ENCODE results near the gene GOLGA8B. TPM values are rescaled to one million over a fixed set of nuclear protein-coding genes. Genes with fewer than 3 reads are reported as not detected.
"Not testable (repeated sequence)": the region's sequence is repeated elsewhere in the genome, so short reads cannot be mapped to it uniquely, and the experiment has no call there.

Gene GOLGA8B
- total RNA-seq, 1 donor from 2014 or later = 89.6 TPM

- H3K27me3 Mint-ChIP-seq (ENCODE audit: unreplicated experiment) = peaks cover 4% of the 10 kb centered on the region
- H3K4me1 Mint-ChIP-seq (ENCODE audit: unreplicated experiment) = peaks cover 4% of the 10 kb centered on the region
- H3K36me3 Mint-ChIP-seq (ENCODE audit: low read depth, unreplicated experiment) = peaks cover 4% of the 10 kb centered on the region
- no peak overlapping the region for H3K27ac Mint-ChIP-seq (ENCODE audit: unreplicated experiment)
- no peaks in the 10 kb centered on the region for H3K9me3 Mint-ChIP-seq (ENCODE audit: unreplicated experiment)
- TF ChIP-seq, protein P1, sequence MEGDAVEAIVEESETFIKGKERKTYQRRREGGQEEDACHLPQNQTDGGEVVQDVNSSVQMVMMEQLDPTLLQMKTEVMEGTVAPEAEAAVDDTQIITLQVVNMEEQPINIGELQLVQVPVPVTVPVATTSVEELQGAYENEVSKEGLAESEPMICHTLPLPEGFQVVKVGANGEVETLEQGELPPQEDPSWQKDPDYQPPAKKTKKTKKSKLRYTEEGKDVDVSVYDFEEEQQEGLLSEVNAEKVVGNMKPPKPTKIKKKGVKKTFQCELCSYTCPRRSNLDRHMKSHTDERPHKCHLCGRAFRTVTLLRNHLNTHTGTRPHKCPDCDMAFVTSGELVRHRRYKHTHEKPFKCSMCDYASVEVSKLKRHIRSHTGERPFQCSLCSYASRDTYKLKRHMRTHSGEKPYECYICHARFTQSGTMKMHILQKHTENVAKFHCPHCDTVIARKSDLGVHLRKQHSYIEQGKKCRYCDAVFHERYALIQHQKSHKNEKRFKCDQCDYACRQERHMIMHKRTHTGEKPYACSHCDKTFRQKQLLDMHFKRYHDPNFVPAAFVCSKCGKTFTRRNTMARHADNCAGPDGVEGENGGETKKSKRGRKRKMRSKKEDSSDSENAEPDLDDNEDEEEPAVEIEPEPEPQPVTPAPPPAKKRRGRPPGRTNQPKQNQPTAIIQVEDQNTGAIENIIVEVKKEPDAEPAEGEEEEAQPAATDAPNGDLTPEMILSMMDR (IDR thresholded peaks at IDR 0.05; ENCODE audit: unreplicated experiment) = no peak
- H3K4me3 Mint-ChIP-seq (ENCODE audit: unreplicated experiment) = no peak overlapping the region
- DNase-seq (ENCODE audit: low spot score) = no peak
Measured at GRCh38 chr15:34578283-34578674, 5.2 kb downstream of the GOLGA8B start.

DNA sequence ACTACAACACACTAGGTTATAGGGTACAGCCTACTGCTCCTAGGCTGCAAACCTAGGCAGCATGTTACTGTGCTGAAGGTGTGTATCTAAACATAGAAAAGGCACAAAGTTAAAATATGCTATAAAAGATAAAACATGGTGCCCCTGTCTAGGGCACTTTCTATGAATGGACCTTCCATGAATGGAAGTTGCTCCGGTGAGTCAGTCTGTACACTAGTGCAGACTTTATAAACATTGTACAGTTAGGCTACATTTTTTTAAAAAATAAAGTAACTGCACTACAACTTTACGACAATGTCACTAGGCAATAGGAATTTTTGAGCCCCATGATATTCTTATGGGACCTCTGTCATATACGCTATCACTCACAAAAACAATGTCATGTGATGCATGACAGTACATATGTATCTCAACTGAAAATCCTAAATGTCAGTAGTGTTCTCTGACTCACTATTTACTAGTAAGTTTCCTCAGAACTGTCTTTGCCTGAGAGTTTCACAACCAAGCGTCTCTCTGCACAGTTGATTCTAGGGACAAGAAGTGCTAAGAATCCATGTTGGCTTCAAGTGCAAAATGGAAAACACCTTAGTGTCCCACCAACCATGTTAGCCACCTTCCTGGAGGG, 5.7 kb downstream of the GOLGA8B start:
- H3K4me1 Mint-ChIP-seq (ENCODE audit: unreplicated experiment); DNase-seq (ENCODE audit: low spot score); H3K27ac Mint-ChIP-seq (ENCODE audit: unreplicated experiment); H3K9me3 Mint-ChIP-seq (ENCODE audit: unreplicated experiment); H3K4me3 Mint-ChIP-seq (ENCODE audit: unreplicated experiment); H3K27me3 Mint-ChIP-seq (ENCODE audit: unreplicated experiment); H3K36me3 Mint-ChIP-seq (ENCODE audit: low read depth, unreplicated experiment): not testable (repeated sequence)

GRCh38 chr15:34575035-34575434, 8.4 kb downstream of the GOLGA8B start:
- not testable (repeated sequence) for H3K4me1 Mint-ChIP-seq (ENCODE audit: unreplicated experiment); H3K4me3 Mint-ChIP-seq (ENCODE audit: unreplicated experiment)

GRCh38 chr15:34572921-34573320, 10.5 kb downstream of the GOLGA8B start:
- not testable (repeated sequence) for H3K4me3 Mint-ChIP-seq (ENCODE audit: unreplicated experiment); DNase-seq (ENCODE audit: low spot score); H3K36me3 Mint-ChIP-seq (ENCODE audit: low read depth, unreplicated experiment); H3K4me1 Mint-ChIP-seq (ENCODE audit: unreplicated experiment); H3K27ac Mint-ChIP-seq (ENCODE audit: unreplicated experiment); H3K27me3 Mint-ChIP-seq (ENCODE audit: unreplicated experiment); H3K9me3 Mint-ChIP-seq (ENCODE audit: unreplicated experiment)

More at GRCh38 chr15:34575035-34575434, 8.4 kb downstream of the GOLGA8B start:
- not testable (repeated sequence) for H3K36me3 Mint-ChIP-seq (ENCODE audit: low read depth, unreplicated experiment); H3K27me3 Mint-ChIP-seq (ENCODE audit: unreplicated experiment); DNase-seq (ENCODE audit: low spot score); H3K27ac Mint-ChIP-seq (ENCODE audit: unreplicated experiment); H3K9me3 Mint-ChIP-seq (ENCODE audit: unreplicated experiment)

- not testable (repeated sequence) for H3K9me3 Mint-ChIP-seq (ENCODE audit: unreplicated experiment); H3K4me1 Mint-ChIP-seq (ENCODE audit: unreplicated experiment)
Measured at GRCh38 chr15:34572019-34572641, 11.3 kb downstream of the GOLGA8B start.

DNA sequence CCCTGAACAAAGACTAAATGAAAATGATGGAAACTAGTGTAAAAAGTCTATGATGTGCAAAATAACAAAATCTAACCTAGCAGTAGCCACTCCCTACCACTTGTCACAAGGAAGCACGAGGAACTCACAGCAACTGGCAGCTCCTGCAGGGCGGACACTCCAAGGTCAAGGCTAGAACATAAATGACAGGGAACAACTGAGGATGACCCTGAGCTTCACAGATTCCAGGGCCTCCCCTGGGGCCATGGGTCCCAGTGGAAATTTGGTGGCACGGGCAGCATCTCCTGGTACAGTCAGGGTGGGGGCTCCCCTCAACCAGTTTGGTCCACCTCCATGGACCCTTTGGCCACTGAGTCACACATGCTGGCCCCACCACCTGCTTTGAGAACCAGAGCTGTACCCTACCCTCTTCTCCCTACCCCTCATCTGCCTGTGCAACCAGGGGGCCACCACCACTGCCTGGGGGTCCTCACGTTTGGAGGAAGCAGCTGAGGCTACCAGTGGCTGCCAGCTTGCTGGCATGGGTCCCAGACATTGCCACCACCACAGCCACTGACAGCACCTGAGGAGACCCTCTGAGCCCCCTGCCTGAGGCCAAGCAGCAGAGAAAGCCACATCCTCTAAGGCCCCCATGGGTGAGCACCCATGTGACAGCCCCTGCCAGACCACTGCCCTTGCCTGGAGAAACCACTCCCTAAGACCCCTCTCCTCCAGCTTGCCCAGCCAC, 13.6 kb downstream of the GOLGA8B start:
- not testable (repeated sequence) for H3K4me3 Mint-ChIP-seq (ENCODE audit: unreplicated experiment); DNase-seq (ENCODE audit: low spot score); H3K9me3 Mint-ChIP-seq (ENCODE audit: unreplicated experiment); H3K27ac Mint-ChIP-seq (ENCODE audit: unreplicated experiment); H3K36me3 Mint-ChIP-seq (ENCODE audit: low read depth, unreplicated experiment); H3K4me1 Mint-ChIP-seq (ENCODE audit: unreplicated experiment); H3K27me3 Mint-ChIP-seq (ENCODE audit: unreplicated experiment)

More at GRCh38 chr15:34572019-34572641, 11.3 kb downstream of the GOLGA8B start:
- not testable (repeated sequence) for DNase-seq (ENCODE audit: low spot score); H3K27ac Mint-ChIP-seq (ENCODE audit: unreplicated experiment); H3K36me3 Mint-ChIP-seq (ENCODE audit: low read depth, unreplicated experiment); H3K4me3 Mint-ChIP-seq (ENCODE audit: unreplicated experiment); H3K27me3 Mint-ChIP-seq (ENCODE audit: unreplicated experiment)

GRCh38 chr15:34567174-34567573, 16.3 kb downstream of the GOLGA8B start:
- not testable (repeated sequence) for DNase-seq (ENCODE audit: low spot score); H3K9me3 Mint-ChIP-seq (ENCODE audit: unreplicated experiment); H3K27ac Mint-ChIP-seq (ENCODE audit: unreplicated experiment); H3K4me1 Mint-ChIP-seq (ENCODE audit: unreplicated experiment); H3K4me3 Mint-ChIP-seq (ENCODE audit: unreplicated experiment); H3K36me3 Mint-ChIP-seq (ENCODE audit: low read depth, unreplicated experiment); H3K27me3 Mint-ChIP-seq (ENCODE audit: unreplicated experiment)

GRCh38 chr15:34564711-34565110, 18.7 kb downstream of the GOLGA8B start:
- not testable (repeated sequence) for H3K36me3 Mint-ChIP-seq (ENCODE audit: low read depth, unreplicated experiment); H3K4me1 Mint-ChIP-seq (ENCODE audit: unreplicated experiment); H3K4me3 Mint-ChIP-seq (ENCODE audit: unreplicated experiment); H3K9me3 Mint-ChIP-seq (ENCODE audit: unreplicated experiment); H3K27me3 Mint-ChIP-seq (ENCODE audit: unreplicated experiment); H3K27ac Mint-ChIP-seq (ENCODE audit: unreplicated experiment); DNase-seq (ENCODE audit: low spot score)

DNA sequence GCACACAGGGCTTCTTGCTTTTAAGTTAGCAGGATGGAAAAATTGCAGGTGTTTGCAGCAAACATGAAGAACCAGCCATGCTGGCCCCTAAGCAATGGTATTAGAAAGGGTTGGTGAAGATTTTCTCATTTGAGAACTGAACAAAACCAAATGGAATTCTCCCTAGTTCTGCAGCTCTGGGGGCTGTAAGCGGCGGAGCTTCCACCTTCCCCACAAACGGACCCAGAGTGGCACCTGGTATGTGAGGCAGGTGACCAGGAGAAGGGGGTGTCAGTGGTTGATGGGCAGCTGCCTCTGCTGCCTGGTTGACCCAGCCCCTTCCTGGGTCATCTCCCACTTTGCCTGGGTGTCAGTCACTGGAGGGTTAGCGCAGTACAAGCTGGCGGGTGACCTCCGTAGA, 22.6 kb downstream of the GOLGA8B start:
- H3K27me3 Mint-ChIP-seq (ENCODE audit: unreplicated experiment); H3K4me1 Mint-ChIP-seq (ENCODE audit: unreplicated experiment); H3K4me3 Mint-ChIP-seq (ENCODE audit: unreplicated experiment); H3K36me3 Mint-ChIP-seq (ENCODE audit: low read depth, unreplicated experiment); H3K27ac Mint-ChIP-seq (ENCODE audit: unreplicated experiment); H3K9me3 Mint-ChIP-seq (ENCODE audit: unreplicated experiment); DNase-seq (ENCODE audit: low spot score): not testable (repeated sequence)

DNA sequence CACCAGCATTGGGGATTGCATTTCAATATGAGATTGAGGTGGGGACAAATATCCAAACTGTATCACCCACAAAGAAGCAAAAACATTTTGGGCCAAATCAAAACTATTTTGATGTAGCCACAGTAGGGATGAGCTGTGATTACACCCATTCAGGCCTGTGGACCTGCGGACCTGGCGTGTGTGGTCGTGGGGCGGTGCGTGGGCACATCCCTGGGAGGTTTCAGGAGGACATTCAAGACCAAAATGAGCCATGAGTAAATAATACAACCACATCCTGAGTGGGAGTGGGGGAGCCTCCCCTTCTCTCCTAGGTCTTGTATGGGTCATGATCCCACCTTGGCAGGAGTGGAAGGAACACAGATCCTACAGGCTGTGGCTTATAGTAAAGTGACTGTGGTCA, 23.7 kb downstream of the GOLGA8B start:
- not testable (repeated sequence) for H3K27me3 Mint-ChIP-seq (ENCODE audit: unreplicated experiment); H3K4me1 Mint-ChIP-seq (ENCODE audit: unreplicated experiment); DNase-seq (ENCODE audit: low spot score); H3K36me3 Mint-ChIP-seq (ENCODE audit: low read depth, unreplicated experiment); H3K4me3 Mint-ChIP-seq (ENCODE audit: unreplicated experiment); H3K27ac Mint-ChIP-seq (ENCODE audit: unreplicated experiment); H3K9me3 Mint-ChIP-seq (ENCODE audit: unreplicated experiment)

DNA sequence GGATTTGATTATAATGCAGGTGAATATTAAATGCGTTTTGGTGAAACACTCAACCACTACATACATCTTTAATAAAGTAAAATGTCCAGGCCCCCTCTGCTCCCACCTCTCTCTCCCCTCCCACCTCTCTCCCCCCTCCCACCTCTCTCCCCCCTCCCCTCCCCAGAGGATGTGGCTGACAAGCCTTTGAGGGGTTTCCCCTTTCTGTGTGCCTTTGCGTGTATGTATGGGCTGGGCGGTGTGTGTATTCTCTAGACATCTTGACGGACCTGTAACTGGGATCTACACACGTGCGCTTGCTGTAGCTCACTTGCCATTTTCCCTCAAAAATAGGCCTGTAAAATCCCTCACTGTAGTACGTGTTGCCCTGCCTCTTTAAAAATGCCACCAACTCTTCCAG, 28.3 kb downstream of the GOLGA8B start:
- not testable (repeated sequence) for H3K27me3 Mint-ChIP-seq (ENCODE audit: unreplicated experiment); DNase-seq (ENCODE audit: low spot score); H3K9me3 Mint-ChIP-seq (ENCODE audit: unreplicated experiment); H3K36me3 Mint-ChIP-seq (ENCODE audit: low read depth, unreplicated experiment); H3K27ac Mint-ChIP-seq (ENCODE audit: unreplicated experiment); H3K4me1 Mint-ChIP-seq (ENCODE audit: unreplicated experiment); H3K4me3 Mint-ChIP-seq (ENCODE audit: unreplicated experiment)

All from endothelial cell (in vitro differentiated cells).